ENCODE measurements around the gene LPAR1.

The LPAR1 gene

DNA sequence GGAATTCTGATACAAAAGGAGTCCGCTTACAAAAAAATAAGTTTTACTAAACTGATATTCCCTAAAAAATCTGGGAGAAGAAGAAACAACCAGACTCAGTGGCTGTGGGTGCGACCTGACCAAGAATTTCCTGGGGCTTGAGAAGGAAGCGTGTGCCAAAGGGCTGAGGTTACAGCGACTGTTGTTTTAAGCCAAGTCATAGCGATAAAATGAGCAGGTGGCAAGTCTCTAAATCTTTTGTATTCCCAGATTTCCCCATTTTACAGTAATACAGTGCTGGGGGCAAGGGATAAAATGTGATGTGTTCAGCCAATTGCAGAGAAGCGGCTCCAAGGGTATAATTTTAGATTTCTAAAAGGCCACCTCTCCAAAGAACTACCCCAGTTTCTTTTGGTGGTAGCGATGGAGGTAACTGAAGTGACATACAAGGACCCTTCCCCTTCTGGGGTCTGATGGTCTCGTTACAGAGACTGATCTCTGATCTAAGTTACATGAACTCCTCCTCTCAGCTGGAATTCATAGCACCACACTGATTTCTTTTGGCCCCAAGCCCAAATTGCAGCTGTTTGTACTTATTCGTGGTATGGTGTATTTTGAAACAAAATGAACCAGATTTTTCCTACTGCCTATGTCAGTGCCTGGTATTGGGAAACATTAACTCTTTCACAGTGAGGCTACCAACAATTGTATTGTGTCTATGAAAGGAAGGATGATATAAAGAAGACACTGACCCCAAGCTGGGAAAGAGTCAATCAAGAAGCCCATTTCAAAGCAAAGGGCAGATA lies 41.6 kb downstream of the LPAR1 start:
- Histone ChIP-seq H3K4me3 (ENCODE audit: low read depth, low read length) (no peak overlapping the region), H3K27me3 (replicated peaks) (no peaks in the 10 kb centered on the region), H3K36me3 (replicated peaks) (no peaks in the 10 kb centered on the region), H3K27ac (no peak overlapping the region)
- in situ Hi-C loops (cut with HindIII; ENCODE audit: low pct_ligation_motif_present, low sequenced_read_pairs): no loop called here
- no peak for DNase-seq
- TF ChIP-seq, protein P1, sequence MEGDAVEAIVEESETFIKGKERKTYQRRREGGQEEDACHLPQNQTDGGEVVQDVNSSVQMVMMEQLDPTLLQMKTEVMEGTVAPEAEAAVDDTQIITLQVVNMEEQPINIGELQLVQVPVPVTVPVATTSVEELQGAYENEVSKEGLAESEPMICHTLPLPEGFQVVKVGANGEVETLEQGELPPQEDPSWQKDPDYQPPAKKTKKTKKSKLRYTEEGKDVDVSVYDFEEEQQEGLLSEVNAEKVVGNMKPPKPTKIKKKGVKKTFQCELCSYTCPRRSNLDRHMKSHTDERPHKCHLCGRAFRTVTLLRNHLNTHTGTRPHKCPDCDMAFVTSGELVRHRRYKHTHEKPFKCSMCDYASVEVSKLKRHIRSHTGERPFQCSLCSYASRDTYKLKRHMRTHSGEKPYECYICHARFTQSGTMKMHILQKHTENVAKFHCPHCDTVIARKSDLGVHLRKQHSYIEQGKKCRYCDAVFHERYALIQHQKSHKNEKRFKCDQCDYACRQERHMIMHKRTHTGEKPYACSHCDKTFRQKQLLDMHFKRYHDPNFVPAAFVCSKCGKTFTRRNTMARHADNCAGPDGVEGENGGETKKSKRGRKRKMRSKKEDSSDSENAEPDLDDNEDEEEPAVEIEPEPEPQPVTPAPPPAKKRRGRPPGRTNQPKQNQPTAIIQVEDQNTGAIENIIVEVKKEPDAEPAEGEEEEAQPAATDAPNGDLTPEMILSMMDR (IDR thresholded peaks at IDR 0.05; ENCODE audit: low read depth, low read length, missing control alignments): no peak

DNA sequence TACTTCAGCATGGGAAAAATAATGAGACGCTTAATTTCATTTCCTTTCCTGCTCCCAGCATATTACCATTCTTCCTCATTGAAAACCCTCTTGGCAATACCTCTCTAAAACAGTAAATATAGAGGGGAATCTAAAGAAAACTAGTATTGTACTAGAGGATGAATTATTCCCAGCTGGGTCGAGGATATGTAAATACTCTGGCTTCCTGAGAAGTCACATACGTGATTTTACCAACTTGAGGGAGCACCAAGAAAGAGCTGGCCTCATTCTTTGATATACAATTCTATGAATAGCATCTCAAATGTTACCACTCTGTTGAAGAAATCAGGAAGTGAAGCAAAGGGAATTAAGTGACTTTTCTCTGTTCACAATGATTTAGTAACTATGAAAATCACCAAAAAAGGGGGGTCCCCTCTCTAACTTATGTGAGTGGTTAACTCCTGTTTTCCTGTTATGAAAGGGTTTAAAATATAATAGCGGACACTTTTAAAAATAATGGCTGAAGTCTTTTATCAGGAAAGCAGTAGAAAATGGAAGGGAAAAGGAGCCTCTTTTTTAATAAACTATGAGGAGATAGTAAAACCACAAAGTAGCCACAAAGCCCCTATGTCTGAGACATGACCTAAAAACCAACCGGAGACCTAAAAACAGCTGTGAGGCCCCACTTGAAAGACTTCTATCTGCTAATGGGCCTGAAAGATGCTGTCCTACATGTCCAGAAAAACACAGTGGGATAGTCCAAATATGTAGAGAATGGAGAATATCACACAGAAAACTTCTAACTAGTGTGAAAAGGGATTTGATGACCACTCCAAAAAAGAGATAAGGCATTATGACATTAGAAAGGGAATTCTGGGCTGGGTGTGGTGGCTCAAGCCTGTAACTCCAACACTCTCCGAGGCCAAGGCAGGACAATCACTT lies 42.6 kb downstream of the LPAR1 start:
- no peak for DNase-seq
- TF ChIP-seq, protein P1 (IDR thresholded peaks at IDR 0.05; ENCODE audit: low read depth, low read length, missing control alignments): no peak
- no peak overlapping the region for H3K27ac ChIP-seq
- H3K36me3 ChIP-seq (replicated peaks): no peaks in the 10 kb centered on the region
- in situ Hi-C loops (cut with HindIII; ENCODE audit: low pct_ligation_motif_present, low sequenced_read_pairs): no loop called here
- H3K27me3 ChIP-seq (replicated peaks): no peaks in the 10 kb centered on the region
- no peak overlapping the region for H3K4me3 ChIP-seq (ENCODE audit: low read depth, low read length)

DNA sequence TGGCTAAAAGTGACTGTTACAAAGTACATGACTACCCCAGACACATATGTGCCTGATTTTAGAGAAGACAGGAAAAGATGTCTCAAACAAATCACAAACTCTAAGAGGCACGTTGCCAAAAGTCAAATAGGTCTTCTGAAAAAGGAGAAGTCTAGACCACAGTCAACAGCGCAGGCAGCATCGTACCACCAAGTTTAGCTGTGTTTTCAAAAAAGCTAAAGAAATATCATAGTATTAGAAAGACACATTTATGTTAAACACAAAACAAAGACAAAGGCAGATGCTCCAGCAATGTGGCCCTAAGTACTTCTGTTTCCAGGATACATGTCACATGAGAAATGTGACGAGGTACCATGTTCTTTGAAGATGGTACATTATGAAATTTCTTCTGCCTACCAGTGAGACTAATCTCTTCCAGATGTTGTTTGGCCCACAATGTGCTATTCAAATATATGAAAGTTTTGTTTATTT lies 43.5 kb downstream of the LPAR1 start:
- in situ Hi-C loops (cut with HindIII; ENCODE audit: low pct_ligation_motif_present, low sequenced_read_pairs): no loop called here
- DNase-seq: no peak
- no peak overlapping the region for H3K4me3 ChIP-seq (ENCODE audit: low read depth, low read length)
- TF ChIP-seq, protein P1 (IDR thresholded peaks at IDR 0.05; ENCODE audit: low read depth, low read length, missing control alignments): no peak
- no peaks in the 10 kb centered on the region for H3K27me3 ChIP-seq (replicated peaks)
- H3K27ac ChIP-seq: no peak overlapping the region
- no peaks in the 10 kb centered on the region for H3K36me3 ChIP-seq (replicated peaks)

DNA sequence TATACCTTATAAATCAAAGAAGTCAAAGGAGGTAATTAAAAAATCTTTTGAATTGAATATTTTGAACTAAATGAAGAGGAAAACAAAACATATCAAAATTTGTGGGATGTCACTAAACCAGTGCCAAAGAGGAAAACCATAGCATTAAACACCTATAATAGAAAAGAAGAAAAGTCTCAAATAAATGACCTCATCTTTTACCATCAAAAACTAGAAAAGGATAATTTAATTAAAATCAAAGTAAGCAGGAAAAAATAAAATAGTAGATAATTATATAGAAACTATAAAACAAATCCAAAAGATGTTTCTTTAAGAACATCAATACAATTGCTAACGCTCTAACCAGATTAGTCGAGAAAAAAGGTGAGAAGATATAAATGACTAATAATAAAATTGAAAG lies 47.8 kb downstream of the LPAR1 start:
- in situ Hi-C loops (cut with HindIII; ENCODE audit: low pct_ligation_motif_present, low sequenced_read_pairs): no loop called here
- Histone ChIP-seq H3K27me3 (replicated peaks) (no peaks in the 10 kb centered on the region), H3K27ac (no peak overlapping the region), H3K36me3 (replicated peaks) (no peaks in the 10 kb centered on the region), H3K4me3 (ENCODE audit: low read depth, low read length) (no peak overlapping the region)
- no peak for DNase-seq
- TF ChIP-seq, protein P1 (IDR thresholded peaks at IDR 0.05; ENCODE audit: low read depth, low read length, missing control alignments): no peak

DNA sequence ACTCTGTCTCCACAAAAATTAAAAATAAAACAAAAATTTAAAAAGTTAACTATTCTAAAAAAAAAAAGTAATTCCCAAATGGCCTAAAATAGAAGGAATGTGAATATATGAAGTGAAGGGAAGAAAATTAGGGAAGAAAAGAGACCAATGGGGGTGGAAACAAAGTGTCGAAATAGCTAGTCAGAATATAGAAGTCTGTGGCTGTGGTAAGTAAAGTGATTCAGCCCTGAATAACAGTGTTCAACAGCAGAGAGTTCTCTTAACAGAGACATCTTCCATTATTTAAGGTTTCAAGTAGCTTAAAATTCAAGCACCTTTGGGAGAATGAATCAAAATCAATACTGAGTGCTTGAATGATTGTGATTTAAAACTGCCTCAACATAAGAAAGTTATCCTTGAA lies 51.7 kb downstream of the LPAR1 start:
- Histone ChIP-seq H3K4me3 (ENCODE audit: low read depth, low read length) (no peak overlapping the region), H3K27me3 (replicated peaks) (no peaks in the 10 kb centered on the region), H3K27ac (no peak overlapping the region), H3K36me3 (replicated peaks) (no peaks in the 10 kb centered on the region)
- TF ChIP-seq, protein P1 (IDR thresholded peaks at IDR 0.05; ENCODE audit: low read depth, low read length, missing control alignments): no peak
- no peak for DNase-seq
- in situ Hi-C loops (cut with HindIII; ENCODE audit: low pct_ligation_motif_present, low sequenced_read_pairs): no loop called here
